ENCODE results near the gene TICAM1.

DNA sequence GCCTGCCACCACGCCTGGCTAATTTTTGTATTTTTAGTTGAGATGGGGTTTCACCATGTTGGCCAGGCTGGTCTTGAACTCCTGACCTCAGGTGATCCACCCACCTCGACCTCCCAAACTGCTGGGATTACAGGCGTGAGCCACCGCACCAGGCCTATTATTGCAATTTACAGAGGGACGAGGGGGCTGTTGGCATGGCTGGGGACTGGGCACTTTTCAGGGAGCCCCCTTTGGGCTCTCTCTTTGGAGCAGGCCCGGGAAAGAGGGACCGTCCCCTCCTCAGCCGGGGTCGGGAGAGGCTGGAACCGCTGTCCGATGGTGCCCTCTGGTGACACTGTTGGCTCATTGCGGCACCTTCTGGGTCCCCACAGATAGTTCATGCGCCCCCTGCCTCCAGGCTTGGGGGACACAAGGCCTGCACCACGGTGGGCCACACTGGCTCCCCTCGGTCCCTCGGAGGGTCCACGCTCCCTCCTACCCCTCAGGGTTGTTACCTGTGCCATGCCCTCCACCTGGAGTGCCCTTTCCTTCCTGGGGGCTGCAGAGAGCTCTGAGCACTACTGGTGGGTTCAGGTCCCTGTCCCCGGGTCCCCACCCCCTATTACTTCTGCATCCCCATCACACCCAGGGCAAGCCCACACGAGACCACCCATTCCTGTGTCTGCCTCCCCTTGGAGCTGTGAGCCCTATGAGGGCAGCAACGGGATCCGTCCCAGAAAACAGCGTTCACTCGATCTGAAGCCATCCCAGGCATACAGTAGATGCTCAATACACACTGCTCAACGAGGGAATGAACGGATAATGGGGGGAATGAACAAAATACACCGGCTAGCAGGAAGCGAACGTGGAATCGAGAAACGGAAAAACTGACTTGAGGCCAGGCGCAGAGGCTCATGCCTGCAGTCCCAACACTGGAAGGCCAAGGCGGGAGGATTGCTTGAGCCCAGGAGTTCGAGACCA is 27.5 kb downstream of the TICAM1 start:
- TF ChIP-seq CTCF (IDR thresholded peaks at IDR 0.05; ENCODE audit: poor library complexity) = peak; percentile 64
- TF ChIP-seq EZH2phosphoT487 (IDR thresholded peaks at IDR 0.05; ENCODE audit: low read depth, severe bottlenecking, unreplicated experiment) = no peak

Measured in hepatocyte (in vitro differentiated cells).